CD4-positive, alpha-beta memory T cell (primary cell): ENCODE data around the gene PALLD. TPM values are rescaled to one million over a fixed set of nuclear protein-coding genes. Genes with fewer than 3 reads are reported as not detected.
"Not testable (repeated sequence)": the region's sequence is repeated elsewhere in the genome, so short reads cannot be mapped to it uniquely, and the experiment has no call there.

Experiments
- CTCF ChIA-PET: fragments of 350-600 bp; sonication (Branson Sonifier 250); formaldehyde crosslinking; loops from one replicate; lab custom pipeline; 2021; ENCODE audit warnings: inconsistent platforms; ENCODE audit not compliant: partially characterized antibody; lab: Charles Lee
- POLR2A ChIA-PET: fragments of 350-600 bp; sonication (Branson Sonifier 250); formaldehyde crosslinking; loops from one replicate; lab custom pipeline; 2021; ENCODE audit not compliant: partially characterized antibody; lab: Charles Lee
- DNase-seq, 5 donors: peaks; one replicate each; pipeline versions ENCODE4 v3.0.0 to v3.0.0-alpha.2; 2020 to 2022; ENCODE audit warnings: mixed read lengths in 1 of 5
- H3K27ac ChIP-seq: one replicate; pipeline ENCODE4 v1.7.0; 2013; ENCODE audit warnings: low read depth, low read length
- H3K27me3 ChIP-seq: 2 replicates; pipeline ENCODE4 v1.7.0; 2013; ENCODE audit warnings: mild to moderate bottlenecking, low read length, moderate library complexity; ENCODE audit not compliant: insufficient read depth
- H3K36me3 ChIP-seq: 2 replicates; pipeline ENCODE4 v1.7.0; 2013; ENCODE audit warnings: mild to moderate bottlenecking, low read length, moderate library complexity; ENCODE audit not compliant: insufficient read depth
- H3K4me1 ChIP-seq: 2 replicates; pipeline ENCODE4 v1.7.0; 2013; ENCODE audit warnings: mild to moderate bottlenecking, low read length, moderate library complexity; ENCODE audit not compliant: insufficient read depth
- H3K4me3 ChIP-seq, 2 donors: one replicate each; pipeline ENCODE4 v1.7.0; 2013; ENCODE audit warnings: low read length in 2 of 2, mild to moderate bottlenecking in 1 of 2
- H3K9me3 ChIP-seq, 2 donors: one replicate each; pipeline ENCODE4 v1.7.0; 2013; ENCODE audit warnings: low read length in 2 of 2, control low read depth in 1 of 2; ENCODE audit not compliant: control insufficient read depth in 1 of 2
- H3K27ac Mint-ChIP-seq, 7 donors: one replicate each; pipeline ENCODE4 v1.8.0; 2020 to 2021; ENCODE audit warnings: mixed read lengths in 7 of 7, mild to moderate bottlenecking in 6 of 7, inconsistent platforms in 3 of 7, moderate library complexity in 3 of 7
- H3K27me3 Mint-ChIP-seq, 2 donors: one replicate each; pipeline ENCODE4 v1.8.0; 2020 to 2021; ENCODE audit warnings: mixed read lengths in 2 of 2
- H3K36me3 Mint-ChIP-seq, 2 donors: one replicate each; pipeline ENCODE4 v1.8.0; 2020 to 2021; ENCODE audit warnings: mixed read lengths in 2 of 2, inconsistent platforms in 1 of 2, mild to moderate bottlenecking in 1 of 2
- H3K4me1 Mint-ChIP-seq, 4 donors: one replicate each; pipeline ENCODE4 v1.8.0; 2020 to 2021; ENCODE audit warnings: mixed read lengths in 4 of 4, mild to moderate bottlenecking in 1 of 4
- H3K4me3 Mint-ChIP-seq, 8 donors: one replicate each; pipeline ENCODE4 v1.8.0; 2020 to 2021; ENCODE audit warnings: mixed read lengths in 8 of 8, mild to moderate bottlenecking in 7 of 8, moderate library complexity in 6 of 8, inconsistent platforms in 3 of 8
- H3K9me3 Mint-ChIP-seq, 8 donors: one replicate each; pipeline ENCODE4 v1.8.0; 2020 to 2021; ENCODE audit warnings: mixed read lengths in 8 of 8, mild to moderate bottlenecking in 5 of 8, inconsistent platforms in 3 of 8, moderate library complexity in 1 of 8
- intact Hi-C: fragments of 100-400 bp; cut with micrococcal nuclease; formaldehyde crosslinking; loops from one replicate; pipeline ENCODE4 v1.15.1; 2023
- polyA plus RNA-seq, 2 donors: library from polyadenylated mRNA; unstranded; fragments of 300-500 nt; fragmentation: Illumina TruSeq; gene quantifications; one replicate each; pipeline ENCODE4 v1.2.3, GENCODE V29; 2021
- total RNA-seq, 2 experiments: library from RNA; stranded (reverse); gene quantifications; one replicate each; pipeline ENCODE4 v1.2.3, GENCODE V29; 2021

PALLD gene
- total and polyA plus RNA-seq, 4 experiments from 2014 or later = 0.55 to 1.4 (median 1.0) TPM; not detected in 1

GRCh38 chr4:168724243-168724642, 227.4 kb downstream of the PALLD start:
- no peak overlapping the region for H3K27ac Mint-ChIP-seq
- ChIA-PET POLR2A (no interaction called here), CTCF (no interaction called here)
- H3K27ac ChIP-seq = no peak overlapping the region
- H3K9me3 Mint-ChIP-seq = peaks cover 0 to 10% (median 3%) of the 10 kb centered on the region in 8 donors
- intact Hi-C loops = no loop called here
- DNase-seq = no peak
- no peaks in the 10 kb centered on the region for H3K27me3 ChIP-seq
- H3K36me3 Mint-ChIP-seq = no peaks in the 10 kb centered on the region
- H3K27me3 Mint-ChIP-seq = peaks cover 0 to 4% of the 10 kb centered on the region in 2 donors
- H3K9me3 ChIP-seq = no peaks in the 10 kb centered on the region
- no peak overlapping the region for H3K4me3 ChIP-seq
- no peak overlapping the region for H3K4me3 Mint-ChIP-seq
- H3K4me1 ChIP-seq = no peaks in the 10 kb centered on the region
- no peaks in the 10 kb centered on the region for H3K36me3 ChIP-seq
- H3K4me1 Mint-ChIP-seq = peaks cover 0 to 8% (median 5%) of the 10 kb centered on the region in 4 donors

GRCh38 chr4:168724686-168725411, 228.0 kb downstream of the PALLD start:
- no peak overlapping the region for H3K4me3 ChIP-seq
- H3K27ac ChIP-seq = no peak overlapping the region
- H3K36me3 ChIP-seq = no peaks in the 10 kb centered on the region
- no peak for DNase-seq
- ChIA-PET POLR2A (no interaction called here), CTCF (no interaction called here)
- Mint-ChIP-seq H3K4me3 (no peak overlapping the region), H3K9me3 (peaks cover 0 to 10% (median 3%) of the 10 kb centered on the region in 8 donors), H3K27me3 (peaks cover 3 to 9% of the 10 kb centered on the region in 2 donors), H3K36me3 (no peaks in the 10 kb centered on the region), H3K4me1 (peaks cover 0 to 8% (median 5%) of the 10 kb centered on the region in 4 donors), H3K27ac (no peak overlapping the region)
- H3K4me1 ChIP-seq = no peaks in the 10 kb centered on the region
- intact Hi-C loops = no loop called here
- no peaks in the 10 kb centered on the region for H3K9me3 ChIP-seq
- H3K27me3 ChIP-seq = no peaks in the 10 kb centered on the region

GRCh38 chr4:168725930-168726329, 229.1 kb downstream of the PALLD start:
- intact Hi-C loops = no loop called here
- POLR2A ChIA-PET = no interaction called here
- no peaks in the 10 kb centered on the region for H3K27me3 ChIP-seq
- Mint-ChIP-seq H3K9me3 (peaks cover 0 to 10% (median 3%) of the 10 kb centered on the region in 8 donors), H3K27ac (no peak overlapping the region), H3K4me3 (no peak overlapping the region), H3K36me3 (no peaks in the 10 kb centered on the region), H3K27me3 (peaks cover 7 to 11% of the 10 kb centered on the region in 2 donors), H3K4me1 (peaks cover 0 to 8% (median 5%) of the 10 kb centered on the region in 4 donors)
- no peaks in the 10 kb centered on the region for H3K36me3 ChIP-seq
- H3K27ac ChIP-seq = no peak overlapping the region
- CTCF ChIA-PET = no interaction called here
- H3K4me1 ChIP-seq = no peaks in the 10 kb centered on the region
- H3K4me3 ChIP-seq = no peak overlapping the region
- DNase-seq = no peak
- H3K9me3 ChIP-seq = no peaks in the 10 kb centered on the region

GRCh38 chr4:168727181-168727580, 230.3 kb downstream of the PALLD start:
- H3K36me3 Mint-ChIP-seq = not testable (repeated sequence)
- CTCF ChIA-PET = interaction anchor here (0.6 kb wide), 1 partner anchor 79 kb away, joined by 3 read pairs; no protein-coding TSS in a partner anchor

GRCh38 chr4:168731006-168731636, 234.3 kb downstream of the PALLD start:
- Mint-ChIP-seq H3K36me3 (no peaks in the 10 kb centered on the region), H3K4me1 (no peaks in the 10 kb centered on the region), H3K27ac (no peak overlapping the region), H3K4me3 (no peak overlapping the region), H3K9me3 (peaks cover 0 to 10% (median 3%) of the 10 kb centered on the region in 8 donors), H3K27me3 (peaks cover 9 to 11% of the 10 kb centered on the region in 2 donors)
- H3K36me3 ChIP-seq = no peaks in the 10 kb centered on the region
- no peaks in the 10 kb centered on the region for H3K4me1 ChIP-seq
- H3K27ac ChIP-seq = no peak overlapping the region
- POLR2A ChIA-PET = no interaction called here
- intact Hi-C loops = no loop called here
- CTCF ChIA-PET = no interaction called here
- no peaks in the 10 kb centered on the region for H3K27me3 ChIP-seq
- H3K4me3 ChIP-seq = no peak overlapping the region
- no peaks in the 10 kb centered on the region for H3K9me3 ChIP-seq
- DNase-seq = no peak

More at GRCh38 chr4:168727181-168727580, 230.3 kb downstream of the PALLD start:
- H3K4me1 ChIP-seq, H3K27ac Mint-ChIP-seq, H3K27me3 ChIP-seq, H3K4me3 Mint-ChIP-seq, H3K9me3 Mint-ChIP-seq, H3K4me1 Mint-ChIP-seq, H3K9me3 ChIP-seq, POLR2A ChIA-PET, DNase-seq, intact Hi-C loops, H3K4me3 ChIP-seq, H3K36me3 ChIP-seq, H3K27ac ChIP-seq: not testable (repeated sequence)
- H3K27me3 Mint-ChIP-seq = peaks cover 9 to 11% of the 10 kb centered on the region in 2 donors

- H3K4me1 Mint-ChIP-seq = no peaks in the 10 kb centered on the region
- Histone ChIP-seq H3K4me3 (no peak overlapping the region), H3K9me3 (no peaks in the 10 kb centered on the region), H3K27me3 (no peaks in the 10 kb centered on the region), H3K27ac (no peak overlapping the region), H3K36me3 (no peaks in the 10 kb centered on the region), H3K4me1 (no peaks in the 10 kb centered on the region)
- H3K4me3 Mint-ChIP-seq = no peak overlapping the region
- H3K27ac Mint-ChIP-seq = no peak overlapping the region
- no peak for DNase-seq
- POLR2A ChIA-PET = no interaction called here
- peaks cover 9 to 11% of the 10 kb centered on the region in 2 donors for H3K27me3 Mint-ChIP-seq
- CTCF ChIA-PET = no interaction called here
- no peaks in the 10 kb centered on the region for H3K36me3 Mint-ChIP-seq
- peaks cover 0 to 8% (median 3%) of the 10 kb centered on the region in 8 donors for H3K9me3 Mint-ChIP-seq
- intact Hi-C loops = no loop called here
Observed at GRCh38 chr4:168731706-168732414, 235.0 kb downstream of the PALLD start.

- Mint-ChIP-seq H3K4me3 (no peak overlapping the region), H3K27ac (no peak overlapping the region), H3K9me3 (peaks cover 0 to 5% (median 1%) of the 10 kb centered on the region in 8 donors), H3K4me1 (no peaks in the 10 kb centered on the region), H3K36me3 (no peaks in the 10 kb centered on the region), H3K27me3 (peaks cover 9% of the 10 kb centered on the region in 2 donors)
- no peaks in the 10 kb centered on the region for H3K9me3 ChIP-seq
- H3K27me3 ChIP-seq = no peaks in the 10 kb centered on the region
- no peak overlapping the region for H3K27ac ChIP-seq
- POLR2A ChIA-PET = no interaction called here
- no peaks in the 10 kb centered on the region for H3K4me1 ChIP-seq
- no peaks in the 10 kb centered on the region for H3K36me3 ChIP-seq
- no peak overlapping the region for H3K4me3 ChIP-seq
- DNase-seq = no peak
- intact Hi-C loops = no loop called here
- CTCF ChIA-PET = no interaction called here
Observed at GRCh38 chr4:168732714-168733113, 235.9 kb downstream of the PALLD start.
